SK-N-SH (cell line): ENCODE data around the gene KLHL12. TPM values are rescaled to one million over a fixed set of nuclear protein-coding genes. Genes with fewer than 3 reads are reported as not detected.

Source experiments
- CTCF ChIA-PET: fragments of 300-600, 350-600 bp; formaldehyde crosslinking; extraction: SDS; loops from one replicate; lab custom pipeline; 2021; lab: Yijun Ruan, JAX
- POLR2A ChIA-PET: fragments of 350-600 bp; sonication (Branson Sonifier 250); formaldehyde crosslinking; extraction: SDS; loops from one replicate; lab custom pipeline; 2020; ENCODE audit warnings: antibody characterized with exemption, inconsistent platforms; lab: Yijun Ruan, JAX
- DNase-seq: peaks from one replicate; pipeline ENCODE4 v3.0.0; 2012
- H2AFZ ChIP-seq: fragments of 200-600 bp; sonication (generic); 2 replicates; pipeline ENCODE4 v1.8.1; 2016; ENCODE audit warnings: antibody characterized with exemption, mild to moderate bottlenecking, low read depth
- H3F3A ChIP-seq: fragments of 200-600 bp; sonication (generic); replicated peaks from 2 replicates; pipeline ENCODE3; 2016; ENCODE audit warnings: antibody characterized with exemption, mild to moderate bottlenecking; ENCODE audit not compliant: insufficient read depth
- H3K27ac ChIP-seq, 2 experiments: fragments of 200-500 bp in 1 of 2; fragments of 200-600 bp in 1 of 2; sonication (Bioruptor generic) in 1 of 2; sonication (generic), shearing (Covaris generic) in 1 of 2; 2 replicates each; pipeline versions ENCODE4 v1.5.1 to v1.6.1; 2014 to 2016; ENCODE audit warnings: low read depth in 2 of 2, inconsistent platforms in 1 of 2, low read length in 1 of 2, mild to moderate bottlenecking in 1 of 2, mixed read lengths in 1 of 2
- H3K27me3 ChIP-seq: fragments of 200-600 bp; sonication (generic), shearing (Covaris generic); 2 replicates; pipeline ENCODE4 v1.6.1; 2016; ENCODE audit warnings: mixed run types; ENCODE audit not compliant: insufficient read depth
- H3K36me3 ChIP-seq, 2 experiments: fragments of 200-500 bp in 1 of 2; fragments of 200-600 bp in 1 of 2; sonication (Bioruptor generic) in 1 of 2; sonication (generic) in 1 of 2; replicated peaks in 1 of 2; 2 replicates each; pipeline versions ENCODE3 to v1.5.1; 2014 to 2016; ENCODE audit warnings: low read length in 1 of 2, mild to moderate bottlenecking in 1 of 2; ENCODE audit not compliant: insufficient read depth in 2 of 2, control insufficient read depth in 1 of 2
- H3K4me1 ChIP-seq, 2 experiments: fragments of 200-500 bp in 1 of 2; fragments of 200-600 bp in 1 of 2; sonication (Bioruptor generic) in 1 of 2; sonication (generic), shearing (Covaris generic) in 1 of 2; 2 replicates each; pipeline versions ENCODE4 v1.5.1 to v1.6.1; 2014 to 2016; ENCODE audit warnings: low read depth in 1 of 2, low read length in 1 of 2, mixed run types in 1 of 2; ENCODE audit not compliant: insufficient read depth in 2 of 2, control insufficient read depth in 1 of 2
- H3K4me2 ChIP-seq: fragments of 200-600 bp; sonication (generic), shearing (Covaris generic); 2 replicates; pipeline ENCODE4 v1.6.1; 2017; ENCODE audit warnings: mixed run types
- H3K4me3 ChIP-seq, 2 experiments: fragments of 200-500 bp in 1 of 2; fragments of 200-600 bp in 1 of 2; sonication (Bioruptor generic) in 1 of 2; sonication (generic), shearing (Covaris generic) in 1 of 2; 2 replicates each; pipeline versions ENCODE4 v1.5.1 to v1.8.1; 2014 to 2016; ENCODE audit warnings: low read depth in 2 of 2, inconsistent platforms in 1 of 2, low read length in 1 of 2, mild to moderate bottlenecking in 1 of 2, mixed read lengths in 1 of 2, moderate library complexity in 1 of 2
- H3K79me2 ChIP-seq: fragments of 200-600 bp; sonication (generic); 2 replicates; pipeline ENCODE4 v1.8.1; 2017; ENCODE audit warnings: mild to moderate bottlenecking; ENCODE audit not compliant: insufficient read depth
- H3K9ac ChIP-seq: fragments of 200-600 bp; sonication (generic); 2 replicates; pipeline ENCODE4 v1.6.1; 2017; ENCODE audit warnings: mixed run types
- H3K9me2 ChIP-seq: fragments of 200-600 bp; sonication (generic); 2 replicates; pipeline ENCODE4 v1.6.1; 2017; ENCODE audit warnings: mixed run types
- H3K9me3 ChIP-seq: fragments of 200-600 bp; sonication (generic); 2 replicates; pipeline ENCODE4 v1.6.1; 2017; ENCODE audit warnings: mixed run types, mild to moderate bottlenecking, moderate library complexity
- H4K20me1 ChIP-seq: fragments of 200-600 bp; sonication (generic); 2 replicates; pipeline ENCODE4 v1.6.1; 2017; ENCODE audit warnings: mild to moderate bottlenecking, mixed run types; ENCODE audit not compliant: insufficient read depth
- FOXM1 ChIP-seq: IDR thresholded peaks from 2 replicates; pipeline ENCODE4 v1.4.0; 2012; ENCODE audit warnings: low read depth, mild to moderate bottlenecking
- MAX ChIP-seq: IDR thresholded peaks from 2 replicates; pipeline ENCODE4 v1.4.0; 2012; ENCODE audit warnings: low read depth
- MXI1 ChIP-seq: IDR thresholded peaks from 2 replicates; pipeline ENCODE4 v1.6.1; 2012; ENCODE audit warnings: mild to moderate bottlenecking, low read depth, low read length, improper control_type of control experiment
- RCOR1 ChIP-seq: fragments of 150-350 bp; IDR thresholded peaks from 2 replicates; pipeline ENCODE4 v1.6.1; 2017; ENCODE audit warnings: antibody characterized with exemption, low read length
- REST ChIP-seq: IDR thresholded peaks from 2 replicates; pipeline ENCODE4 v1.6.1; 2012; ENCODE audit warnings: mild to moderate bottlenecking, low read depth, low read length, moderate library complexity
- RFX5 ChIP-seq: IDR thresholded peaks from 2 replicates; pipeline ENCODE4 v1.6.1; 2012; ENCODE audit warnings: mild to moderate bottlenecking, improper control_type of control experiment, low read length
- WGBS: methylation state at CpG from one replicate; pipeline ENCODE4 v1.1.6; 2017; ENCODE audit warnings: low lambda C conversion rate; 5-methylcytosine and 5-hydroxymethylcytosine counted together
- polyA plus RNA-seq, 3 experiments: library from polyadenylated mRNA; depleted of rRNA; stranded (reverse); fragments of >200 nt; gene quantifications; 2 replicates each; pipeline ENCODE4 v1.2.3, GENCODE V29; 2012
- TF ChIP-seq, protein P1 (sequence below): fragments of 150-350 bp; IDR thresholded peaks from 2 replicates; pipeline ENCODE4 v1.6.1; 2016; ENCODE audit warnings: mild to moderate bottlenecking, low read depth, low read length
- TF ChIP-seq, protein P2 (sequence below): IDR thresholded peaks from 2 replicates; pipeline ENCODE4; 2012

Gene KLHL12
- polyA plus RNA-seq, 1 of the 3 experiments (the other 2 are of a cell fraction), result 22.6 TPM

DNA sequence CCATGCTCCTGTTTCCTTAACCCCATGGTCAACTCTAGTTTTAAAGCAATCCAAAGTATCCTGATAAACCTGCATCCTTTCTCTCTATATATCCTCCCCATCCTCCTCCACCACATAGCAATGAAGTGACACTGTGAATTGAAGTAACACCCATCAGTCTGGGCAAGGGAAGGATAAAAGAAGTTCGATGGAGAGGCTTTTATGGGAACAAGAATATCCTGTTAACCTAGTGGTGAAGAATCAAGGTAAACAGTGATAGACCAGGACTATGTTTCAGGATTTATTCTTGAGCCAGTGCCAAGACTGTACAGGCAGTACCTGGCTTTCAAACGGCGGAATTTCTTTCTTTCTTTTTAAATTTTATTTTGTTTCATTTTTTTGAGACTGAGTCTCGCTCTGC is 55.7 kb downstream of the KLHL12 start:
- no peak overlapping the region for H3K27ac ChIP-seq
- H3K9ac ChIP-seq, result no peak overlapping the region
- DNase-seq, result no peak
- H3K9me3 ChIP-seq, result no peaks in the 10 kb centered on the region
- H3K4me1 ChIP-seq, result no peaks in the 10 kb centered on the region
- WGBS, result 68% methylated on average over 4 of the region's 4 CpGs
- no peak overlapping the region for H3K4me2 ChIP-seq
- no peaks in the 10 kb centered on the region for H3K79me2 ChIP-seq
- no peaks in the 10 kb centered on the region for H3K27me3 ChIP-seq
- TF ChIP-seq FOXM1, result no peak
- no peaks in the 10 kb centered on the region for H3K36me3 ChIP-seq
- H3K9me2 ChIP-seq, result no peaks in the 10 kb centered on the region
- peaks cover 3% of the 10 kb centered on the region for H3F3A ChIP-seq
- no peak overlapping the region for H2AFZ ChIP-seq
- no peak overlapping the region for H3K4me3 ChIP-seq
- ChIA-PET CTCF (interaction anchor here (1.5 kb wide), 1 partner anchor 120 kb away, joined by 4 read pairs; no protein-coding TSS in a partner anchor), POLR2A (no interaction called here)
- H4K20me1 ChIP-seq, result no peaks in the 10 kb centered on the region

DNA sequence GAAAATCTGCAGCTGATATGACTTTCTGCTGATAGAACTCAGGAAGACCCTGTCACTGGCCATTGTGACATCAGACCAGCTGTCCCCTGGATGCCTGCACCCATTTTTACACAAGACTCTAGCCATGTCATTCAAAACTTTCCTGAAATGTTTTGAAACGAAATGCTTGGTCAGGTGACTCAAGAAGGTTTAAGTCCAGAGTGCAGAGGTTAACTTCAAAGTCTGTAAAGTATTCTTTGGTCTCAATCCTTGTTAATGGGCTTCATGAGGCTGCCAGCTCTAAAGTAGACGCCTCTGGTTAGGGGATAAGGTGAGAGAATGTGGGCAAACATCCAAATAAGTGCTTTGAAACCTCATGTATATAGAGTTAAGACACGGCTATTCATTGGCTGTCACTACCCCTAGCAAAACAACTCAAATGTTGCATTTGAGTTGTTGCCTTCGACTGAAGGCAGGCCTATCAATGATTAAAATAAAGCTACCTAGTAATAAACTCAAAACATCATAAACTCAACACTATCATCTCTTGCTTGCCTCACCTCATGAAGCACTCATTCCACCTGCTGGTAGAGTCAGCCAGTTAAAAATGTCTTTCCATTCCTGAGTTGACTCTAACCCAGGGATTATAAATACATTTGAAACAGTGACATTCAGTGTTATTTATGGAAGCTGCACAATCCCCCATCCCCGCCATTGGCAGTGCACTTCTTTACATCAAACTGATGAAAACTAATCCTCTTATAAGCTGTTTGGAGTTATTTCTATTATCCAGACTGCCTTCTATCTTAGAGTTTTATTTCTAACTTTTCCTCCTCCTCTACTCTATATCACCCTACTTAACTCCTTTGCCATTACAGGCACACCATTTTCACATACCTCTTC is 64.1 kb downstream of the KLHL12 start:
- Histone ChIP-seq H2AFZ (no peak overlapping the region), H3K79me2 (no peaks in the 10 kb centered on the region), H3K4me1 (peaks cover 0 to 6% of the 10 kb centered on the region in 2 experiments; a peak in 1 of 4 replicates), H4K20me1 (no peaks in the 10 kb centered on the region), H3K36me3 (no peaks in the 10 kb centered on the region), H3F3A (no peaks in the 10 kb centered on the region), H3K4me3 (no peak overlapping the region), H3K9me3 (no peaks in the 10 kb centered on the region), H3K27me3 (no peaks in the 10 kb centered on the region), H3K4me2 (peak overlapping the region; percentile 94; the same call in 1 of the 2 replicates), H3K9me2 (no peaks in the 10 kb centered on the region), H3K27ac (no peak overlapping the region), H3K9ac (no peak overlapping the region)
- POLR2A ChIA-PET, result no interaction called here
- WGBS, result 55% methylated on average over 5 of the region's 5 CpGs
- CTCF ChIA-PET, result interaction anchor here (0.7 to 1.8 kb wide), 2 partner anchors 16 to 58 kb away, joined by 4 to 5 read pairs; no protein-coding TSS in a partner anchor
- DNase-seq, result no peak
- TF ChIP-seq MAX, result no peak

GRCh38 chr1:202861420-202862132 is 65.5 kb downstream of the KLHL12 start:
- Histone ChIP-seq H3K4me3 (peak overlapping the region; percentile 75 to 82), H3K9me2 (no peaks in the 10 kb centered on the region), H2AFZ (peak overlapping the region; percentile 97), H3K4me2 (peak overlapping the region; percentile 94), H4K20me1 (no peaks in the 10 kb centered on the region), H3K9me3 (no peaks in the 10 kb centered on the region), H3K79me2 (no peaks in the 10 kb centered on the region), H3F3A (no peaks in the 10 kb centered on the region), H3K27me3 (no peaks in the 10 kb centered on the region), H3K4me1 (peaks cover 0 to 6% of the 10 kb centered on the region in 2 experiments; a peak in 1 of 4 replicates), H3K36me3 (no peaks in the 10 kb centered on the region), H3K27ac (peak overlapping the region; percentile 14 to 74; a peak in 3 of 4 replicates), H3K9ac (peak overlapping the region; percentile 73)
- WGBS, result 1% methylated on average over 14 of the region's 44 CpGs
- peak; percentile 98 for DNase-seq
- POLR2A ChIA-PET, result interaction anchor here (0.5 to 1.2 kb wide), 5 partner anchors 26 to 87 kb away, joined by 3 to 5 read pairs (median 3); partner anchors contain the start of gene PCAT6
- CTCF ChIA-PET, result interaction anchor here (1.8 kb wide), 1 partner anchor 17 kb away, joined by 5 read pairs; no protein-coding TSS in a partner anchor
- TF ChIP-seq MAX, result peak; percentile 31
- TF ChIP-seq, protein P1, sequence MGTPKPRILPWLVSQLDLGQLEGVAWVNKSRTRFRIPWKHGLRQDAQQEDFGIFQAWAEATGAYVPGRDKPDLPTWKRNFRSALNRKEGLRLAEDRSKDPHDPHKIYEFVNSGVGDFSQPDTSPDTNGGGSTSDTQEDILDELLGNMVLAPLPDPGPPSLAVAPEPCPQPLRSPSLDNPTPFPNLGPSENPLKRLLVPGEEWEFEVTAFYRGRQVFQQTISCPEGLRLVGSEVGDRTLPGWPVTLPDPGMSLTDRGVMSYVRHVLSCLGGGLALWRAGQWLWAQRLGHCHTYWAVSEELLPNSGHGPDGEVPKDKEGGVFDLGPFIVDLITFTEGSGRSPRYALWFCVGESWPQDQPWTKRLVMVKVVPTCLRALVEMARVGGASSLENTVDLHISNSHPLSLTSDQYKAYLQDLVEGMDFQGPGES, result peak; percentile 54; the same call in 1 of the 2 replicates
- no peak for TF ChIP-seq RCOR1
- TF ChIP-seq FOXM1, result no peak
- TF ChIP-seq MXI1, result peak; percentile 51
- TF ChIP-seq, protein P2, sequence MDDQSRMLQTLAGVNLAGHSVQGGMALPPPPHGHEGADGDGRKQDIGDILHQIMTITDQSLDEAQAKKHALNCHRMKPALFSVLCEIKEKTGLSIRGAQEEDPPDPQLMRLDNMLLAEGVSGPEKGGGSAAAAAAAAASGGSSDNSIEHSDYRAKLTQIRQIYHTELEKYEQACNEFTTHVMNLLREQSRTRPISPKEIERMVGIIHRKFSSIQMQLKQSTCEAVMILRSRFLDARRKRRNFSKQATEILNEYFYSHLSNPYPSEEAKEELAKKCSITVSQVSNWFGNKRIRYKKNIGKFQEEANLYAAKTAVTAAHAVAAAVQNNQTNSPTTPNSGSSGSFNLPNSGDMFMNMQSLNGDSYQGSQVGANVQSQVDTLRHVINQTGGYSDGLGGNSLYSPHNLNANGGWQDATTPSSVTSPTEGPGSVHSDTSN, result no peak
- TF ChIP-seq REST, result peak; percentile 62; the same call in 1 of the 2 replicates
- TF ChIP-seq RFX5, result peak; percentile 80
